HUES6 (cell line): ENCODE data around the gene BCR.
"Not testable (repeated sequence)": the region's sequence is repeated elsewhere in the genome, so short reads cannot be mapped to it uniquely, and the experiment has no call there.

Experiments used
- H3K27ac ChIP-seq: 2 replicates; pipeline ENCODE4 v1.7.0; 2013; ENCODE audit warnings: low read depth, mild to moderate bottlenecking, low read length, inconsistent platforms
- H3K27me3 ChIP-seq: 2 replicates; pipeline ENCODE4 v1.6.1; 2013; ENCODE audit warnings: low read length; ENCODE audit not compliant: control insufficient read depth, insufficient read depth
- H3K36me3 ChIP-seq: 2 replicates; pipeline ENCODE4 v1.6.1; 2013; ENCODE audit warnings: low read length; ENCODE audit not compliant: control insufficient read depth, insufficient read depth
- H3K4me1 ChIP-seq: 2 replicates; pipeline ENCODE4 v1.6.1; 2013; ENCODE audit warnings: low read length; ENCODE audit not compliant: control insufficient read depth, insufficient read depth
- H3K4me3 ChIP-seq: 2 replicates; pipeline ENCODE4 v1.5.1; 2013; ENCODE audit warnings: low read depth, low read length
- H3K9ac ChIP-seq: one replicate; pipeline ENCODE4 v1.6.1; 2013; ENCODE audit warnings: mild to moderate bottlenecking, low read length
- H3K9me3 ChIP-seq: 2 replicates; pipeline ENCODE4 v1.6.1; 2013; ENCODE audit warnings: low read depth, low read length; ENCODE audit not compliant: control insufficient read depth, insufficient read depth

Gene BCR

GRCh38 chr22:23361676-23362075, 181.4 kb downstream of the BCR start:
- no peaks in the 10 kb centered on the region for H3K36me3 ChIP-seq
- H3K27ac ChIP-seq, result no peak overlapping the region
- H3K9me3 ChIP-seq, result 0 out of 2 replicates have a peak, but pooled peaks cover 3% of the 10 kb centered on the region
- no peak overlapping the region for H3K9ac ChIP-seq
- no peaks in the 10 kb centered on the region for H3K4me1 ChIP-seq
- H3K4me3 ChIP-seq, result no peak overlapping the region
- H3K27me3 ChIP-seq, result peaks cover 97% of the 10 kb centered on the region

GRCh38 chr22:23363683-23364082, 183.4 kb downstream of the BCR start:
- no peak overlapping the region for H3K4me3 ChIP-seq
- H3K27ac ChIP-seq, result no peak overlapping the region
- H3K27me3 ChIP-seq, result peaks cover 99% of the 10 kb centered on the region
- H3K4me1 ChIP-seq, result peaks cover 11% of the 10 kb centered on the region
- H3K36me3 ChIP-seq, result no peaks in the 10 kb centered on the region
- no peak overlapping the region for H3K9ac ChIP-seq
- H3K9me3 ChIP-seq, result 0 out of 2 replicates have a peak, but pooled peaks cover 3% of the 10 kb centered on the region

- Histone ChIP-seq H3K9me3 (0 out of 2 replicates have a peak, but pooled peaks cover 3% of the 10 kb centered on the region), H3K27ac (no peak overlapping the region), H3K9ac (no peak overlapping the region), H3K27me3 (peaks cover 99% of the 10 kb centered on the region), H3K4me3 (no peak overlapping the region), H3K4me1 (peaks cover 11% of the 10 kb centered on the region), H3K36me3 (no peaks in the 10 kb centered on the region)
Measured at GRCh38 chr22:23364389-23364788, 184.1 kb downstream of the BCR start.

- Histone ChIP-seq H3K27ac (no peak overlapping the region), H3K36me3 (no peaks in the 10 kb centered on the region), H3K27me3 (peaks cover 99% of the 10 kb centered on the region), H3K9me3 (0 out of 2 replicates have a peak, but pooled peaks cover 3% of the 10 kb centered on the region), H3K4me1 (peaks cover 11% of the 10 kb centered on the region), H3K4me3 (no peak overlapping the region), H3K9ac (no peak overlapping the region)
Measured at GRCh38 chr22:23365524-23365923, 185.2 kb downstream of the BCR start.

- H3K4me1 ChIP-seq, result peaks cover 11% of the 10 kb centered on the region
- H3K9me3 ChIP-seq, result 0 out of 2 replicates have a peak, but pooled peaks cover 3% of the 10 kb centered on the region
- no peak overlapping the region for H3K27ac ChIP-seq
- H3K4me3 ChIP-seq, result no peak overlapping the region
- H3K27me3 ChIP-seq, result peaks cover 99% of the 10 kb centered on the region
- H3K9ac ChIP-seq, result no peak overlapping the region
- no peaks in the 10 kb centered on the region for H3K36me3 ChIP-seq
Measured at GRCh38 chr22:23365961-23366360, 185.7 kb downstream of the BCR start.

GRCh38 chr22:23367196-23367595, 186.9 kb downstream of the BCR start:
- H3K4me3 ChIP-seq, H3K9me3 ChIP-seq, H3K27ac ChIP-seq, H3K9ac ChIP-seq, H3K36me3 ChIP-seq: not testable (repeated sequence)
- Histone ChIP-seq H3K27me3 (peaks cover 98% of the 10 kb centered on the region), H3K4me1 (peaks cover 11% of the 10 kb centered on the region)
